ENCODE data around the gene CTSH. TPM values are rescaled to one million over a fixed set of nuclear protein-coding genes. Genes with fewer than 3 reads are reported as not detected.
A peak's percentile ranks its signal among the peaks of the same experiment; 100 is the strongest.

CTSH gene
- total and polyA plus RNA-seq, 2 experiments from 2014 or later, result 1.7 to 5.2 TPM

- H3K79me2 ChIP-seq (ENCODE audit: insufficient read depth), result peaks cover 100% of the 10 kb centered on the region
- peaks cover 94% of the 10 kb centered on the region for H3K36me3 ChIP-seq (ENCODE audit: low read depth)
- H4K20me1 ChIP-seq (ENCODE audit: insufficient read depth), result 0 out of 2 replicates have a peak, but pooled peaks cover 16% of the 10 kb centered on the region
- H3K4me3 ChIP-seq, result no peak overlapping the region
- TF ChIP-seq EZH2 (IDR thresholded peaks at IDR 0.05; ENCODE audit: insufficient read depth, poor library complexity, severe bottlenecking) (no peak), EZH2phosphoT487 (IDR thresholded peaks at IDR 0.05; ENCODE audit: insufficient read depth, low read depth) (no peak)
- no peaks in the 10 kb centered on the region for H3K27me3 ChIP-seq (replicated peaks; ENCODE audit: insufficient read depth)
- H3K9me2 ChIP-seq (ENCODE audit: insufficient read depth), result no peaks in the 10 kb centered on the region
- H3K9me3 ChIP-seq (ENCODE audit: low read depth), result no peaks in the 10 kb centered on the region
- no peak overlapping the region for H2AFZ ChIP-seq
- peaks cover 22% of the 10 kb centered on the region for H3K4me1 ChIP-seq (ENCODE audit: insufficient read depth)
- peaks cover 84% of the 10 kb centered on the region for H3F3A ChIP-seq (ENCODE audit: insufficient read depth)
- in situ Hi-C loops (cut with MboI), result no loop called here
- DNase-seq, result no peak
- 87 to 88% methylated on average over 4 of the region's 4 CpGs for WGBS, 2 experiments (ENCODE audit: low coverage in 1 of 2, low lambda C conversion rate in 2 of 2, missing lambda C conversion rate in 2 of 2)
- no peak overlapping the region for H3K27ac ChIP-seq
- H3K9ac ChIP-seq, result no peak overlapping the region
- no peak overlapping the region for H3K4me2 ChIP-seq (ENCODE audit: unreplicated experiment)
Observed at GRCh38 chr15:78898540-78898939, 46.3 kb downstream of the CTSH start.

- H2AFZ ChIP-seq, result no peak overlapping the region
- WGBS, 2 experiments (ENCODE audit: low coverage in 1 of 2, low lambda C conversion rate in 2 of 2, missing lambda C conversion rate in 2 of 2), result 64 to 76% methylated on average over 3 of the region's 3 CpGs
- peaks cover 88% of the 10 kb centered on the region for H3F3A ChIP-seq (ENCODE audit: insufficient read depth)
- no peak overlapping the region for H3K4me3 ChIP-seq
- in situ Hi-C loops (cut with MboI), result no loop called here
- peaks cover 100% of the 10 kb centered on the region for H3K79me2 ChIP-seq (ENCODE audit: insufficient read depth)
- no peak overlapping the region for H3K4me2 ChIP-seq (ENCODE audit: unreplicated experiment)
- TF ChIP-seq EZH2 (IDR thresholded peaks at IDR 0.05; ENCODE audit: insufficient read depth, poor library complexity, severe bottlenecking) (no peak), EZH2phosphoT487 (IDR thresholded peaks at IDR 0.05; ENCODE audit: insufficient read depth, low read depth) (no peak)
- 0 out of 2 replicates have a peak, but pooled peaks cover 3% of the 10 kb centered on the region for H3K4me1 ChIP-seq (ENCODE audit: insufficient read depth)
- no peaks in the 10 kb centered on the region for H3K27me3 ChIP-seq (replicated peaks; ENCODE audit: insufficient read depth)
- peaks cover 25% of the 10 kb centered on the region for H4K20me1 ChIP-seq (ENCODE audit: insufficient read depth)
- H3K27ac ChIP-seq, result no peak overlapping the region
- no peak for DNase-seq
- no peaks in the 10 kb centered on the region for H3K9me3 ChIP-seq (ENCODE audit: low read depth)
- no peaks in the 10 kb centered on the region for H3K9me2 ChIP-seq (ENCODE audit: insufficient read depth)
- no peak overlapping the region for H3K9ac ChIP-seq
- H3K36me3 ChIP-seq (ENCODE audit: low read depth), result peaks cover 96% of the 10 kb centered on the region
Observed at GRCh38 chr15:78895471-78895870, 49.4 kb downstream of the CTSH start.

GRCh38 chr15:78893538-78893937 is 51.3 kb downstream of the CTSH start:
- TF ChIP-seq EZH2phosphoT487 (IDR thresholded peaks at IDR 0.05; ENCODE audit: insufficient read depth, low read depth) (no peak), EZH2 (IDR thresholded peaks at IDR 0.05; ENCODE audit: insufficient read depth, poor library complexity, severe bottlenecking) (no peak)
- H3K9me3 ChIP-seq (ENCODE audit: low read depth), result no peaks in the 10 kb centered on the region
- no peak for DNase-seq
- no peaks in the 10 kb centered on the region for H3K27me3 ChIP-seq (replicated peaks; ENCODE audit: insufficient read depth)
- peaks cover 100% of the 10 kb centered on the region for H3K79me2 ChIP-seq (ENCODE audit: insufficient read depth)
- peaks cover 97% of the 10 kb centered on the region for H3K36me3 ChIP-seq (ENCODE audit: low read depth)
- H3K9ac ChIP-seq, result no peak overlapping the region
- in situ Hi-C loops (cut with MboI), result no loop called here
- 71 to 72% methylated on average over 2 of the region's 2 CpGs for WGBS, 2 experiments (ENCODE audit: low coverage in 1 of 2, low lambda C conversion rate in 2 of 2, missing lambda C conversion rate in 2 of 2)
- H3F3A ChIP-seq (ENCODE audit: insufficient read depth), result peaks cover 70% of the 10 kb centered on the region
- peaks cover 25% of the 10 kb centered on the region for H4K20me1 ChIP-seq (ENCODE audit: insufficient read depth)
- no peak overlapping the region for H3K4me3 ChIP-seq
- H3K27ac ChIP-seq, result no peak overlapping the region
- no peaks in the 10 kb centered on the region for H3K9me2 ChIP-seq (ENCODE audit: insufficient read depth)
- 0 out of 2 replicates have a peak, but pooled peaks cover 3% of the 10 kb centered on the region for H3K4me1 ChIP-seq (ENCODE audit: insufficient read depth)
- H2AFZ ChIP-seq, result no peak overlapping the region
- no peak overlapping the region for H3K4me2 ChIP-seq (ENCODE audit: unreplicated experiment)

GRCh38 chr15:78889000-78889399 is 55.8 kb downstream of the CTSH start:
- Histone ChIP-seq H3K27ac (no peak overlapping the region), H4K20me1 (ENCODE audit: insufficient read depth) (peaks cover 33% of the 10 kb centered on the region), H3K4me3 (no peak overlapping the region), H3K9me2 (ENCODE audit: insufficient read depth) (no peaks in the 10 kb centered on the region), H3K9ac (no peak overlapping the region), H3F3A (ENCODE audit: insufficient read depth) (peaks cover 59% of the 10 kb centered on the region), H3K4me2 (ENCODE audit: unreplicated experiment) (no peak overlapping the region), H2AFZ (no peak overlapping the region), H3K79me2 (ENCODE audit: insufficient read depth) (peaks cover 100% of the 10 kb centered on the region), H3K4me1 (ENCODE audit: insufficient read depth) (0 out of 2 replicates have a peak, but pooled peaks cover 4% of the 10 kb centered on the region), H3K9me3 (ENCODE audit: low read depth) (no peaks in the 10 kb centered on the region), H3K27me3 (replicated peaks; ENCODE audit: insufficient read depth) (no peaks in the 10 kb centered on the region), H3K36me3 (ENCODE audit: low read depth) (peaks cover 95% of the 10 kb centered on the region)
- DNase-seq, result no peak
- 81 to 82% methylated on average over 4 of the region's 4 CpGs for WGBS, 2 experiments (ENCODE audit: low coverage in 1 of 2, low lambda C conversion rate in 2 of 2, missing lambda C conversion rate in 2 of 2)
- in situ Hi-C loops (cut with MboI), result no loop called here
- no peak for TF ChIP-seq EZH2phosphoT487 (IDR thresholded peaks at IDR 0.05; ENCODE audit: insufficient read depth, low read depth)
- TF ChIP-seq EZH2 (IDR thresholded peaks at IDR 0.05; ENCODE audit: insufficient read depth, poor library complexity, severe bottlenecking), result no peak

GRCh38 chr15:78881681-78882080 is 63.2 kb downstream of the CTSH start:
- 100% methylated on average over 1 of the region's 1 CpG for WGBS, 2 experiments (ENCODE audit: low coverage in 1 of 2, low lambda C conversion rate in 2 of 2, missing lambda C conversion rate in 2 of 2)

More at GRCh38 chr15:78881681-78882080, 63.2 kb downstream of the CTSH start:
- Histone ChIP-seq H3K9ac (no peak overlapping the region), H3K9me2 (ENCODE audit: insufficient read depth) (no peaks in the 10 kb centered on the region), H3F3A (ENCODE audit: insufficient read depth) (peaks cover 76% of the 10 kb centered on the region), H3K36me3 (ENCODE audit: low read depth) (peaks cover 50% of the 10 kb centered on the region), H3K9me3 (ENCODE audit: low read depth) (no peaks in the 10 kb centered on the region), H2AFZ (no peak overlapping the region), H4K20me1 (ENCODE audit: insufficient read depth) (peaks cover 76% of the 10 kb centered on the region), H3K4me3 (no peak overlapping the region), H3K79me2 (ENCODE audit: insufficient read depth) (peaks cover 100% of the 10 kb centered on the region), H3K27me3 (replicated peaks; ENCODE audit: insufficient read depth) (no peaks in the 10 kb centered on the region), H3K27ac (peak overlapping the region; percentile 63), H3K4me2 (ENCODE audit: unreplicated experiment) (peak overlapping the region; percentile 51), H3K4me1 (ENCODE audit: insufficient read depth) (peaks cover 60% of the 10 kb centered on the region)
- in situ Hi-C loops (cut with MboI), result no loop called here
- no peak for DNase-seq
- TF ChIP-seq EZH2 (IDR thresholded peaks at IDR 0.05; ENCODE audit: insufficient read depth, poor library complexity, severe bottlenecking) (no peak), EZH2phosphoT487 (IDR thresholded peaks at IDR 0.05; ENCODE audit: insufficient read depth, low read depth) (no peak)

Data from GM23248 (cell line).